Parathyroid adenoma (tissue), 2 donors: Measurements from ENCODE around the gene EFHD1.
"Not testable (repeated sequence)": the region's sequence is repeated elsewhere in the genome, so short reads cannot be mapped to it uniquely, and the experiment has no call there.

ENCODE experiments used
- H2AFZ ChIP-seq: fragments of 300-600 bp; sonication (generic); one replicate; pipeline ENCODE4 v1.7.0; 2017; ENCODE audit warnings: antibody characterized with exemption, mild to moderate bottlenecking
- H3K27ac ChIP-seq: fragments of 300-600 bp; sonication (generic); one replicate; pipeline ENCODE4 v1.7.0; 2017
- H3K27me3 ChIP-seq: fragments of 300-600 bp; sonication (generic); one replicate; pipeline ENCODE4 v1.7.0; 2017; ENCODE audit warnings: low read length; ENCODE audit not compliant: control insufficient read depth, insufficient read depth
- H3K36me3 ChIP-seq: fragments of 300-600 bp; sonication (generic); one replicate; pipeline ENCODE4 v1.7.0; 2017; ENCODE audit warnings: low read length; ENCODE audit not compliant: control insufficient read depth, insufficient read depth
- H3K4me1 ChIP-seq: fragments of 300-600 bp; sonication (generic); one replicate; pipeline ENCODE4 v1.7.0; 2017; ENCODE audit warnings: control low read depth
- H3K4me2 ChIP-seq: fragments of 300-600 bp; sonication (generic); one replicate; pipeline ENCODE4 v1.7.0; 2017; ENCODE audit warnings: low read length
- H3K4me3 ChIP-seq: fragments of 300-600 bp; sonication (generic); one replicate; pipeline ENCODE4 v1.7.0; 2017; ENCODE audit warnings: low read depth, low read length
- H3K79me2 ChIP-seq: fragments of 300-600 bp; sonication (generic); one replicate; pipeline ENCODE4 v1.7.0; 2017; ENCODE audit warnings: control low read depth
- H3K9ac ChIP-seq: fragments of 300-600 bp; sonication (generic); one replicate; pipeline ENCODE4 v1.7.0; 2017; ENCODE audit warnings: mild to moderate bottlenecking
- H3K9me3 ChIP-seq: fragments of 300-600 bp; sonication (generic); one replicate; pipeline ENCODE4 v1.7.0; 2017; ENCODE audit warnings: low read length; ENCODE audit not compliant: control insufficient read depth
- CTCF ChIP-seq: fragments of 300-600 bp; sonication (generic); IDR thresholded peaks from one replicate; pipeline ENCODE4 v1.7.0; 2017; ENCODE audit warnings: antibody characterized with exemption, mild to moderate bottlenecking
- donor health status: primary hyperparathyroidism.

Gene EFHD1

DNA sequence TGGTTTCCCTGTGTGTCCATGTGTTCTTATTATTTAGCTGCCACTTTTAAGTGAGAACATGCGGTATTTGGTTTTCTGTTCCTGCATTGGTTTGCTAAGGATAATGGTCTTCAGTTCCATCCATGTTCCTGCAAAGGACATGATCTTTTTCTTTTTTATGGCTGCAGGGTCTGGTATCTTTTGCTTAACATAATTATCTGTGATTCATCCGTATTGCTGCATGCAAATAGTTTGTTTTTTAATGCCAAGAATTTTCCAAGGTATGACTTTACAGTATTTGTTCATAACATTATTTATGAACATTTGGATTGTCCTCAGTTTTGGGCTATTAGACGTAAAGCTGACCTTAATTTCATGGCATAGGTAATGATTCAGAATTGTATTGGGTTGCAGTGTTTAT is 81.6 kb downstream of the EFHD1 start:
- peaks cover 11% of the 10 kb centered on the region for H3K4me1 ChIP-seq
- H2AFZ ChIP-seq = no peak overlapping the region
- H3K4me3 ChIP-seq = no peak overlapping the region
- H3K9me3 ChIP-seq = no peaks in the 10 kb centered on the region
- H3K9ac ChIP-seq = no peak overlapping the region
- H3K27me3 ChIP-seq = no peaks in the 10 kb centered on the region
- H3K27ac ChIP-seq = no peak overlapping the region
- no peak overlapping the region for H3K4me2 ChIP-seq
- no peak for TF ChIP-seq CTCF
- no peaks in the 10 kb centered on the region for H3K36me3 ChIP-seq
- H3K79me2 ChIP-seq = peaks cover 55% of the 10 kb centered on the region

- H3K27ac ChIP-seq, H3K9me3 ChIP-seq, H3K36me3 ChIP-seq, H3K9ac ChIP-seq, H3K4me2 ChIP-seq, H2AFZ ChIP-seq, H3K27me3 ChIP-seq, H3K4me3 ChIP-seq: not testable (repeated sequence)
- Histone ChIP-seq H3K4me1 (peaks cover 13% of the 10 kb centered on the region), H3K79me2 (peaks cover 65% of the 10 kb centered on the region)
These were observed 86.7 kb downstream of the EFHD1 start for GRCh38 chr2:232720056-232720455.

GRCh38 chr2:232721261-232721660 is 87.9 kb downstream of the EFHD1 start:
- no peaks in the 10 kb centered on the region for H3K36me3 ChIP-seq
- H3K9ac ChIP-seq = no peak overlapping the region
- H2AFZ ChIP-seq = no peak overlapping the region
- TF ChIP-seq CTCF = no peak
- no peak overlapping the region for H3K4me3 ChIP-seq
- H3K27me3 ChIP-seq = no peaks in the 10 kb centered on the region
- H3K9me3 ChIP-seq = no peaks in the 10 kb centered on the region
- H3K4me1 ChIP-seq = peaks cover 9% of the 10 kb centered on the region
- H3K27ac ChIP-seq = no peak overlapping the region
- H3K79me2 ChIP-seq = peaks cover 70% of the 10 kb centered on the region
- H3K4me2 ChIP-seq = no peak overlapping the region

DNA sequence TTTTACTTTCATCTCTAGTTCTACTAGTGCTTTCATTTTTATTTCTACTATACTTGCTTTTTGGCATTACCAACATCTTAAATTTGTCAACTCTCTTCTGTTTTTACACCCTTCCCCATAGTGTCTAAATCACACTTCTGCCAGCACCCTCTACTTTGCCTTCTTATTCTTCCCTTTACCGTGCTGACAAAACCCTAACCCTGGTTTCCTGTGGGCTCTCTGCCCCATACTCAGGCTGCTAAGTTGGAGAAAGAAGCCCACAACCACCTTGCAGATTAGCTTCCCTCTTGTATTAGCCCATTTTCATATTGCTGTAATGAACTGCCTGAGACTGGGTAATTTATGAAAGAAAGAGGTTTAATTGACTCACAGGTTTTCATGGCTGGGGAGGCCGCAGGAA is 88.5 kb downstream of the EFHD1 start:
- H2AFZ ChIP-seq = no peak overlapping the region
- no peaks in the 10 kb centered on the region for H3K27me3 ChIP-seq
- H3K4me3 ChIP-seq = no peak overlapping the region
- H3K36me3 ChIP-seq = no peaks in the 10 kb centered on the region
- H3K4me1 ChIP-seq = peaks cover 9% of the 10 kb centered on the region
- H3K9me3 ChIP-seq = no peaks in the 10 kb centered on the region
- H3K4me2 ChIP-seq = no peak overlapping the region
- peaks cover 67% of the 10 kb centered on the region for H3K79me2 ChIP-seq
- no peak for TF ChIP-seq CTCF
- no peak overlapping the region for H3K9ac ChIP-seq
- H3K27ac ChIP-seq = no peak overlapping the region

- Histone ChIP-seq H3K27me3 (no peaks in the 10 kb centered on the region), H3K36me3 (no peaks in the 10 kb centered on the region), H3K4me1 (peaks cover 3% of the 10 kb centered on the region), H3K27ac (no peak overlapping the region), H3K79me2 (peaks cover 65% of the 10 kb centered on the region), H3K4me2 (no peak overlapping the region), H3K4me3 (no peak overlapping the region), H3K9me3 (no peaks in the 10 kb centered on the region), H3K9ac (no peak overlapping the region), H2AFZ (no peak overlapping the region)
- no peak for TF ChIP-seq CTCF
These were observed 89.6 kb downstream of the EFHD1 start for GRCh38 chr2:232723027-232723426.
